Ascending aorta (tissue), 2 donors: ENCODE data around the gene ECI1. TPM values are rescaled to one million over a fixed set of nuclear protein-coding genes. Genes with fewer than 3 reads are reported as not detected.
"Not testable (repeated sequence)": the region's sequence is repeated elsewhere in the genome, so short reads cannot be mapped to it uniquely, and the experiment has no call there.

Experiments used
- DNase-seq, 2 donors: peaks; one replicate each; pipeline ENCODE4 v3.0.0-alpha.2; 2019; ENCODE audit warnings: low spot score in 2 of 2
- H3K27ac ChIP-seq, 2 donors: fragments of 200-600 bp; sonication (generic); one replicate each; pipeline ENCODE4 v1.5.1; 2016 to 2017; ENCODE audit warnings: mild to moderate bottlenecking in 1 of 2
- H3K27me3 ChIP-seq: fragments of 200-600 bp; sonication (generic); one replicate; pipeline ENCODE4 v1.5.1; 2017
- H3K36me3 ChIP-seq, 2 donors: fragments of 200-600 bp; sonication (generic); one replicate each; pipeline ENCODE4 v1.5.1; 2016
- H3K4me1 ChIP-seq, 2 donors: fragments of 200-600 bp; sonication (generic); one replicate each; pipeline ENCODE4 v1.5.1; 2016 to 2017; ENCODE audit warnings: mild to moderate bottlenecking in 1 of 2
- H3K4me3 ChIP-seq, 2 donors: fragments of 200-600 bp; sonication (generic); one replicate each; pipeline ENCODE4 v1.5.1; 2016 to 2017; ENCODE audit warnings: mild to moderate bottlenecking in 1 of 2
- H3K9me3 ChIP-seq, 2 donors: fragments of 200-600 bp; sonication (generic); one replicate each; pipeline ENCODE4 v1.5.1; 2016
- intact Hi-C: fragments of 100-400 bp; cut with DNase I; formaldehyde crosslinking; loops from one replicate; pipeline ENCODE4 v1.15.1; 2023
- total RNA-seq: library from RNA; depleted of rRNA; stranded (reverse); fragments of >200 nt; gene quantifications from one replicate; pipeline ENCODE4 v1.1.0, GENCODE V29; 2016
- TF ChIP-seq, protein P1 (sequence below), 3 experiments: fragments of 200-600 bp in 2 of 3; fragments of 450-650 bp in 1 of 3; sonication (generic) in 2 of 3; IDR thresholded peaks; one replicate each; pipeline ENCODE4 v1.5.1; 2016 to 2019; ENCODE audit warnings: antibody characterized with exemption in 3 of 3, mild to moderate bottlenecking in 1 of 3, moderate library complexity in 1 of 3

Gene ECI1
- total RNA-seq, 1 donor from 2014 or later, result 10.9 TPM

DNA sequence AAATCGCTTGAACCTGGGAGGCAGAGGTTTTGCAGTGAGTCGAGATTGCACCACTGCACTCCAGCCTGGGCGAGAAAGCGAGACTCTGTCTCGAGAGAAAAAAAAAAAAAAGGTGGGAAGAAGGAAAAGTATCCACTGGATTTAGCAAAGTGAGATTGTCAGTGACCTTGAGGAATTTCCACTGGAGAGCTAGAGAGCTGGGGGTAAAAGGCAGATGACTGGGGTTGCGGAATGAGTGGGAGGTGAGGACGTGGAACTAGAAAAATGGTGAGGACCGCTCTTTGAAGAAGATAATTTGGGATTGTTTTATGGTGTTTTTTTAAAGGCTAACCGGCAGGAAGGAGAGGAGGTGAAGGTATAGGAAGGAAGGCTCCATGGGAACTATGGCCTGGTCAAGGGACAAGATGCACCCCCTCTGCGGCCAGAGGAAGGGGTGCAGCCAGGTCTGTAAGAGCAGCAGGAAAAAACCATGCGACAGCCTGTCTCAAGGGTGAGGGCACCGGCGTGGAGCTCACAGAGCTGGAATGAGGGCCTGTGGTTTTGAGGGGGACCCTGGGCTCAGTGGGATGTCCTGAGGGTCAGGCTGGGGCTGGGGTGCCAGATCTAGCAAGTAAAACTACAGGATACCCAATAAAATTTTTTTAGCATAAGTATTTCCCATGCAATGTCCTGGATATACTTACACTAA is 46.8 kb downstream of the ECI1 start:
- peaks cover 4 to 11% of the 10 kb centered on the region in 2 donors for H3K4me1 ChIP-seq
- no peaks in the 10 kb centered on the region for H3K27me3 ChIP-seq
- no peak for DNase-seq
- TF ChIP-seq, protein P1, sequence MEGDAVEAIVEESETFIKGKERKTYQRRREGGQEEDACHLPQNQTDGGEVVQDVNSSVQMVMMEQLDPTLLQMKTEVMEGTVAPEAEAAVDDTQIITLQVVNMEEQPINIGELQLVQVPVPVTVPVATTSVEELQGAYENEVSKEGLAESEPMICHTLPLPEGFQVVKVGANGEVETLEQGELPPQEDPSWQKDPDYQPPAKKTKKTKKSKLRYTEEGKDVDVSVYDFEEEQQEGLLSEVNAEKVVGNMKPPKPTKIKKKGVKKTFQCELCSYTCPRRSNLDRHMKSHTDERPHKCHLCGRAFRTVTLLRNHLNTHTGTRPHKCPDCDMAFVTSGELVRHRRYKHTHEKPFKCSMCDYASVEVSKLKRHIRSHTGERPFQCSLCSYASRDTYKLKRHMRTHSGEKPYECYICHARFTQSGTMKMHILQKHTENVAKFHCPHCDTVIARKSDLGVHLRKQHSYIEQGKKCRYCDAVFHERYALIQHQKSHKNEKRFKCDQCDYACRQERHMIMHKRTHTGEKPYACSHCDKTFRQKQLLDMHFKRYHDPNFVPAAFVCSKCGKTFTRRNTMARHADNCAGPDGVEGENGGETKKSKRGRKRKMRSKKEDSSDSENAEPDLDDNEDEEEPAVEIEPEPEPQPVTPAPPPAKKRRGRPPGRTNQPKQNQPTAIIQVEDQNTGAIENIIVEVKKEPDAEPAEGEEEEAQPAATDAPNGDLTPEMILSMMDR (IDR thresholded peaks at IDR 0.05), result no peak
- H3K9me3 ChIP-seq, result no peaks in the 10 kb centered on the region
- H3K27ac ChIP-seq, result peak overlapping the region; percentile 96 to 98
- peak overlapping the region; percentile 80 to 97 for H3K4me3 ChIP-seq
- intact Hi-C loops, result loop anchor here (1.0 to 5.0 kb wide), 5 partner anchors 11 to 592 kb away; partner anchors contain the start of genes CRAMP1, E4F1, IFT140 and RNPS1
- peaks cover 18 to 28% of the 10 kb centered on the region in 2 donors for H3K36me3 ChIP-seq

DNA sequence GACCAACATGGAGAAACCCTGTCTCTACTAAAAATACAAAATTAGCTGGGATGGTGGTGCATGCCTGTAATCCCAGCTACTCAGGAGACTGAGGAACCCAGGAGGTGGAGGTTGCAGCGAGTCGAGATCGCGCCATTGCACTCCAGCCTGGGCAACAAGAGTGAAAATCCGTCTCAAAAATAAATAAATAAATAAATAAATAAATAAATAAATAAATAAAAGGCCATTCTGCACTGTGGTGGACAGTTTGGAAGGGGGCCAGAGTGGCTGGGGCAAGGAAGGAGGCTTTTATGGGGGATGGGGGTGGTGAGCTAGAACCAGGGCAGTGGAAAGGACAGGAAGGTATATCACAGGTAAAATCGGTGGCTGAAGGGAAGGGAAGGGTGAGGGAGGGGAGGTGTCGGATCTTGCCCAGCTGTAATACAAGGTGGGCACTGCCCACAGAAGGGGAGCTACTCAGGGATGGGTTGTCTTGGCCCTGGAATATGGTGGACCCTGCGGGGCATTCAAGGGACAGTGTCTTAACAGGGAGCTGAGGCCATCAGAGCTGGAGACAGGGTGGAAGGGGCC is 48.2 kb downstream of the ECI1 start:
- H3K27me3 ChIP-seq, DNase-seq, H3K27ac ChIP-seq, H3K4me3 ChIP-seq, intact Hi-C loops, H3K9me3 ChIP-seq: not testable (repeated sequence)
- H3K36me3 ChIP-seq, result peaks cover 10 to 15% of the 10 kb centered on the region in 2 donors
- H3K4me1 ChIP-seq, result peaks cover 4 to 11% of the 10 kb centered on the region in 2 donors

DNA sequence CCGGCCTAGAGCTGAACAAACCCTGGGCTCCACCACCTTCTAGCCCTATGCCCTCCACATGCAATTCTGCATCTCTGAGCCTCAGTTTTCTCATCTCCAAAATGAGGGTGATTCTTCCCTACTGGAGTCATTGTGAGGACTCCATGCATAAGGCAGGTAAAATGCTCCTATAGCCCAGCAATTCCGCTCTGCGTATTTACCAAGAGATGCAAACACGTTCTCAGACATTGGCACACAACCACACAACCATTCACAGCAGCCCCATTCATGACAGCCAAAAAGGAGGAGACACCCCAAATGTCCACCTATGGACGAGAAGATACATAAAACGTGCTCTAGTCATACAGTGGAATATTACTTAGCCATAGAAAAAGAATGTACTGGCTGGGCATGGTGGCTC is 51.1 kb downstream of the ECI1 start:
- Histone ChIP-seq H3K4me3 (no peak overlapping the region), H3K36me3 (no peaks in the 10 kb centered on the region), H3K9me3 (no peaks in the 10 kb centered on the region), H3K4me1 (peaks cover 5 to 11% of the 10 kb centered on the region in 2 donors), H3K27ac (no peak overlapping the region), H3K27me3 (peaks cover 15% of the 10 kb centered on the region)
- intact Hi-C loops, result no loop called here
- no peak for DNase-seq
- TF ChIP-seq, protein P1 (IDR thresholded peaks at IDR 0.05), result no peak

DNA sequence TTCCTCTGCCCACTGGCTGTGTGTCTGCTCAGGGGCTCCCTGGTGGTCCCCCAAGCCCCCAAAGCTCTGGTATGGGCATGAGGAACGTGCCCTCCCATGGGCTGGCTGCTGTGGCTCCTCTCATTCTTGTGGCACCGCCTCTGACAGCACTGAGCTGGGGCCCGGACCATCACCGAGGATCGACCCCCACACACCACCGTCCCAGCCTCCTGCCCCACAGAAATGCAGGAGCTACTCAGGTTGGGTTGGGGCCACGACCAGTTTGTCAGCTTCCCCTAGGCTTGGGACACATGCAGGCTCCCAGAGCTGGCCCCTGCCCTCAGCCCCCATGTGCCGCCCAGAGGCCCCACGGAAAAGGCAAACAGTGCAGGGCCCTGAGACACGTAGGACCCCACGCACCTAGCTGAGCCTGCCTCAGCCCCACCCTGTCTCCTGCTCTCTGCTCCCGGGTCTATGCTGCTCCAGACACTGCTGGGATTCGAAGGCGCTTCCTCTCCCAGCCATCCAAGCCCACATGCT is 51.7 kb downstream of the ECI1 start:
- Histone ChIP-seq H3K27ac (no peak overlapping the region), H3K4me1 (peaks cover 5 to 12% of the 10 kb centered on the region in 2 donors), H3K4me3 (no peak overlapping the region), H3K9me3 (no peaks in the 10 kb centered on the region), H3K36me3 (no peaks in the 10 kb centered on the region), H3K27me3 (peaks cover 21% of the 10 kb centered on the region)
- intact Hi-C loops, result no loop called here
- TF ChIP-seq, protein P1 (IDR thresholded peaks at IDR 0.05), result no peak
- DNase-seq, result no peak

DNA sequence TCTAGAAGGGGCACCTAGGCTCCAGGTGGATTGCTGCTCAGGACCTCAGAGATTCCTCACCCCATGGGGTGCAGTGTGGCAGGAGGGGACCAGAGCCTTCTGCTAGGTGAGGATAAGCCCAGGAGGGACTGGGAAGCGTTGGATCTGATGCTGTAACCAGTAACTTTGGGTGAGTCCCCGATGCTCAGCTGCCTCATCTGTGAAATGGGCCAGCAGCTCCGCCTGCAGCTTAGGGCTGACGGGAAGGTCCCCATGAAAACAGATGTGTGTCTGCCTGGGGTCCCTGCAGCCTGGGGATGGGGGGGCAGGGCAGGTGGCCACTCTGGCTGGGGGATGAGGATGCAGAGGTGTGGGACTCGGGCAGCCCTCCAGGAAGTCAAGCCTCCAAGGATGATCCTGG is 52.3 kb downstream of the ECI1 start:
- Histone ChIP-seq H3K9me3 (no peaks in the 10 kb centered on the region), H3K4me1 (peaks cover 5 to 11% of the 10 kb centered on the region in 2 donors), H3K27me3 (peaks cover 23% of the 10 kb centered on the region), H3K27ac (no peak overlapping the region), H3K36me3 (no peaks in the 10 kb centered on the region), H3K4me3 (no peak overlapping the region)
- TF ChIP-seq, protein P1 (IDR thresholded peaks at IDR 0.05), result no peak
- no peak for DNase-seq
- intact Hi-C loops, result no loop called here

DNA sequence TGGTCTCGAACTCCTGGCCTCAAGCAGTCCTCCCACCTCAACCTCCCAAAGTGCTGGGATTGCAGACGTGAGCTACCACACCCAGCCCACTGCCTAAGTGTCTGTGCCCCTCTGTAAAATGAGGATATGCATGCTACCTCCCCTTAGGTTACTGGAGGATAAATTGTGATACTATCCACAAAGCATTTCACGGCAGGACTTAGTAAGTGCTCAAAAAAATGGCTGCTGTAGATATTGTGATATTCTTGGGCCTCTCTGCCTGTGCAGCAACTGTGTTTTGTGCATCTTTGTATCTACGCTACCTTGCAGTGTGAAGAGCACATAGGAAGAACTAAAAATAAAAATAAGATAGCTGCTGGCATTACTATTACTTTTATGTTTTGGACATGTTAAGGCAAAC is 53.1 kb downstream of the ECI1 start:
- Histone ChIP-seq H3K4me3 (no peak overlapping the region), H3K36me3 (no peaks in the 10 kb centered on the region), H3K9me3 (no peaks in the 10 kb centered on the region), H3K27me3 (peaks cover 23% of the 10 kb centered on the region), H3K4me1 (peaks cover 5 to 11% of the 10 kb centered on the region in 2 donors), H3K27ac (no peak overlapping the region)
- TF ChIP-seq, protein P1 (IDR thresholded peaks at IDR 0.05), result no peak
- intact Hi-C loops, result no loop called here
- no peak for DNase-seq
